Adrenal gland (tissue), 12 donors: ENCODE measurements around the gene PINK1. TPM values are rescaled to one million over a fixed set of nuclear protein-coding genes. Genes with fewer than 3 reads are reported as not detected.

Experiments used
- DNase-seq, 7 donors: peaks; one replicate each; pipeline ENCODE4 v3.0.0-alpha.2; 2019 to 2020
- H3K27ac ChIP-seq, 5 donors: fragments of 200-600 bp; sonication (generic) in 4 of 5; 1 replicate in 3 of 5; 2 replicates in 2 of 5; pipeline versions ENCODE4 v1.5.1 to v1.8.0; 2016 to 2020; ENCODE audit warnings: mild to moderate bottlenecking in 1 of 5
- H3K27me3 ChIP-seq: fragments of 200-600 bp; 2 replicates; pipeline ENCODE4 v1.8.0; 2021
- H3K36me3 ChIP-seq, 2 donors: fragments of 200-600 bp; replicated peaks in 1 of 2; 1 replicate in 1 of 2; 2 replicates in 1 of 2; pipeline versions ENCODE4 v1.5.1 to v1.8.0; 2018 to 2022
- H3K4me1 ChIP-seq, 2 donors: fragments of 200-600 bp; replicated peaks in 1 of 2; 1 replicate in 1 of 2; 2 replicates in 1 of 2; pipeline versions ENCODE4 v1.5.1 to v1.8.0; 2018 to 2021
- H3K4me3 ChIP-seq, 4 donors: fragments of 200-600 bp; sonication (generic) in 3 of 4; one replicate each; pipeline ENCODE4 v1.5.1; 2016 to 2018
- H3K9me3 ChIP-seq, 3 donors: fragments of 200-600 bp; sonication (generic) in 1 of 3; replicated peaks in 1 of 3; 1 replicate in 2 of 3; 2 replicates in 1 of 3; pipeline versions ENCODE4 v1.5.1 to v1.8.0; 2016 to 2021
- POLR2A ChIP-seq, 2 donors: fragments of 450-650 bp; IDR thresholded peaks; one replicate each; pipeline ENCODE4 v1.6.1; 2017; ENCODE audit warnings: antibody characterized with exemption in 2 of 2, mild to moderate bottlenecking in 2 of 2, moderate library complexity in 1 of 2
- WGBS, 4 donors: extraction: QIAGEN DNeasy Blood & Tissue Kit in 2 of 4; methylation state at CpG; one replicate each; pipeline versions ENCODE4 v1.1.5 to v1.1.7; 2013 to 2017; 5-methylcytosine and 5-hydroxymethylcytosine counted together
- intact Hi-C, 2 donors: fragments of 100-400 bp; cut with DNase I; formaldehyde crosslinking; loops; one replicate each; pipeline versions ENCODE4 v1.14.1 to v1.15.0; 2022 to 2023
- polyA plus RNA-seq, 3 donors: library from polyadenylated mRNA; stranded (reverse); fragments of 200-250 nt in 2 of 3; fragments of 350-450 nt in 1 of 3; fragmentation: Illumina TruSeq in 1 of 3; extraction: RNeasy Lipid Tissue Mini Kit (QIAGEN cat#74804) in 1 of 3; gene quantifications; one replicate each; pipeline ENCODE4 v1.2.3, GENCODE V29; 2013 to 2014
- total RNA-seq, 9 donors: library from RNA; depleted of rRNA in 4 of 9; stranded (reverse); fragments of >200 nt in 4 of 9; fragments of 120-200 nt in 1 of 9; fragmentation: NEBNext Ultra II Directional in 1 of 9; extraction: Animal tissue kit (Norgen Biotek cat#: 25700) in 1 of 9; gene quantifications; one replicate each; pipeline versions ENCODE4 v1.1.0 to v1.2.4, GENCODE V29; 2013 to 2023
- TF ChIP-seq, protein P1 (sequence below), 6 experiments: fragments of 450-650 bp in 4 of 6; fragments of 200-600 bp in 2 of 6; sonication (generic) in 1 of 6; IDR thresholded peaks; 1 replicate in 5 of 6; 2 replicates in 1 of 6; pipeline versions ENCODE4 v1.5.1 to v1.8.0; 2016 to 2021; ENCODE audit warnings: antibody characterized with exemption in 6 of 6, mild to moderate bottlenecking in 2 of 6, moderate library complexity in 1 of 6
- donor health status: healthy with polysubstance abuse.
- donor health status: Bipolar disorder and iron deficiency.
- donor health status: DM: yes; HTN: yes; CAD: no.
- donor health status: DM: no; HTN: no; CAD: no.
- donor health status: DM: no; HTN: no; CAD: no.
- donor health status: DM: yes; HTN: yes; CAD: no.

The PINK1 gene
- total and polyA plus RNA-seq, 12 donors, result 98.4 to 586 (median 257) TPM

DNA sequence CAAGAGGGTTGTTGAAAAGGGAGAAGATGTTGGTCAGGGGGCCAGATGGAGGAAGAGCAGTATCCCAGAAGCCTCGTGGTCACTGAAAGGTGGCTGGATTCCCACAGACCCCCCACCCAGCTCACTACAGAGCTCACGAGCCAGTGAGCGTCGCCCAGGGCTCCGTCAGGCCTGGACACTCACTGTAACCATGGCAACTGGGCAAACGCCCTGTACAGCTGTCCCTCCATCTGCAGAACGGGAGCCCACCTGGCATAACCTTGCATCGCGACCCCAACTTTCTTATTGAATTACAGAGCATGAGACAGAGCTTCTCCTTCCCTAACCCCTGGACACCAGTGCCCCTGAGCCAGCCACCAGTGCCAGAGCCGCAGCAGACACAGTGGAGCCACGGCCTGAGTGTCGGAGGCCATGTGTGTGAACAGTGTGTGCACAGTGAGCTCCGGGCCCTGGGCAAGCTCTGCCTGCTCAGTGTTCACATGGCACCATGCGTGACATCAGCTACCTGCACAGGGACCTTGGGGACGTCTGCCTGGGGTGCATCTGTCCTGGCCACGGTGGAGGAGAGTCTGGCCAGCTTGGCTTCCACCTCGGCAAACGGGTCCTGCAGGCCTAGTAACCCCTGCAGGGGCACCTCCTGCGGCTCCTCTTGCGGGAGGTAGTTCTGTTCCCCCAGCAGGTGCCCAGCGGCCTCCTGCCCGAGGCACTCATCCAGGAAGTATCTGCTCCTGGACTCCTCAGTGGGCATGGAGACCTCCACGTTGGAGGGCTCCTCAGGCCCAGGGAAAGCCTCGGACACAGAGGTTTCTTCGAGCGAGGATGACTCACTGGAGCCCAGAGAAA, 53.8 kb downstream of the PINK1 start:
- no peak overlapping the region for H3K27ac ChIP-seq
- H3K27me3 ChIP-seq, result no peaks in the 10 kb centered on the region
- no peak for DNase-seq
- no peaks in the 10 kb centered on the region for H3K36me3 ChIP-seq
- intact Hi-C loops, result no loop called here
- 91 to 92% (median 92%) methylated on average over 13 to 26 of the region's 26 CpGs for WGBS, 4 donors
- no peaks in the 10 kb centered on the region for H3K9me3 ChIP-seq
- no peak overlapping the region for H3K4me3 ChIP-seq
- TF ChIP-seq, protein P1, sequence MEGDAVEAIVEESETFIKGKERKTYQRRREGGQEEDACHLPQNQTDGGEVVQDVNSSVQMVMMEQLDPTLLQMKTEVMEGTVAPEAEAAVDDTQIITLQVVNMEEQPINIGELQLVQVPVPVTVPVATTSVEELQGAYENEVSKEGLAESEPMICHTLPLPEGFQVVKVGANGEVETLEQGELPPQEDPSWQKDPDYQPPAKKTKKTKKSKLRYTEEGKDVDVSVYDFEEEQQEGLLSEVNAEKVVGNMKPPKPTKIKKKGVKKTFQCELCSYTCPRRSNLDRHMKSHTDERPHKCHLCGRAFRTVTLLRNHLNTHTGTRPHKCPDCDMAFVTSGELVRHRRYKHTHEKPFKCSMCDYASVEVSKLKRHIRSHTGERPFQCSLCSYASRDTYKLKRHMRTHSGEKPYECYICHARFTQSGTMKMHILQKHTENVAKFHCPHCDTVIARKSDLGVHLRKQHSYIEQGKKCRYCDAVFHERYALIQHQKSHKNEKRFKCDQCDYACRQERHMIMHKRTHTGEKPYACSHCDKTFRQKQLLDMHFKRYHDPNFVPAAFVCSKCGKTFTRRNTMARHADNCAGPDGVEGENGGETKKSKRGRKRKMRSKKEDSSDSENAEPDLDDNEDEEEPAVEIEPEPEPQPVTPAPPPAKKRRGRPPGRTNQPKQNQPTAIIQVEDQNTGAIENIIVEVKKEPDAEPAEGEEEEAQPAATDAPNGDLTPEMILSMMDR (IDR thresholded peaks at IDR 0.05), result no peak
- no peak for TF ChIP-seq POLR2A (IDR thresholded peaks at IDR 0.05)
- peaks cover 19 to 30% of the 10 kb centered on the region in 2 donors for H3K4me1 ChIP-seq

DNA sequence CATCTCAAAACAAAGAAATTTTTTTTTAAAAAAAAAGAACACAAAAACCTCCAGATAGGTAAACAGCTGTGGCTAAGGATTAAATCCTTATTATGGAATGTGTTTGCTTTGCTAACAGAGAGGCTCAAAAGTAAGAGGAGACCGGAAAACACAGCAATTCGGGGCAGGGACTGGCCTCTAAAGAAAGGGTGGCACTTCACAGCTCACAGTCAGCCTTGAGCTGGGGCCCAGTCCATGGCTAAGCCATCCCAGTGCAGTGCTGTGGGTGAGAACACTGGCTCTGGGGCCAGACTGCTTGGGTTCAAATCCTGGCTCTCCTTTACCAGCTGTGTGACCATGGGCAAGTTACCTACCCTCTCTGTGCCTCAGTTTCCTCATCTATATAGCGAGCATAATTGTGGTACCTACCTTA, 56.4 kb downstream of the PINK1 start:
- intact Hi-C loops, result no loop called here
- TF ChIP-seq POLR2A (IDR thresholded peaks at IDR 0.05), result no peak
- TF ChIP-seq, protein P1 (IDR thresholded peaks at IDR 0.05), result no peak
- Histone ChIP-seq H3K9me3 (no peaks in the 10 kb centered on the region), H3K4me3 (no peak overlapping the region), H3K27ac (no peak overlapping the region), H3K27me3 (no peaks in the 10 kb centered on the region), H3K36me3 (no peaks in the 10 kb centered on the region), H3K4me1 (peaks cover 10% of the 10 kb centered on the region in 2 donors)
- DNase-seq, result no peak
- 48 to 79% (median 72%) methylated on average over 2 to 3 of the region's 3 CpGs for WGBS, 4 donors

DNA sequence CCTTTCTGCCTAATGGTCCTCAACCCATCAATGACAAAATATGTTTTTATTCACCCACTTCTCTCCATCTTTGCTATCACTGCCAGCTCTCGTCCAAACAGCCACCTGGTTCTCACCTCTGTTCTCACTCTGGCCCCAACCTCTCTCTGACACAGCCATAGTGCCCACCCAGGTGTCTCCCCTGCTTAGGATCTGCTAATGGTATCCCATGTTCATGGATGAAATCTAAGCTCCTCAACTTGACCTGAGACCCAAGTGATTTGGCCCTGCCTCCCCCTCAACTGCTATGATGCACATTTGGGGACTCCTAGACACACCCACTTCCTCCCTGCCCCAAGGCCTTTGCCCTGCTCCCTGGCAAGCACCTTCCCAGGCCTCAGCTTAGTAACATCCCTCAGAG, 58.6 kb downstream of the PINK1 start:
- intact Hi-C loops, result no loop called here
- Histone ChIP-seq H3K4me3 (no peak overlapping the region), H3K36me3 (no peaks in the 10 kb centered on the region), H3K27me3 (no peaks in the 10 kb centered on the region), H3K4me1 (peaks cover 0 to 2% of the 10 kb centered on the region in 2 donors), H3K27ac (no peak overlapping the region), H3K9me3 (no peaks in the 10 kb centered on the region)
- no peak for DNase-seq
- 90 to 100% (median 93%) methylated on average over 1 of the region's 1 CpG for WGBS, 4 donors
- TF ChIP-seq, protein P1 (IDR thresholded peaks at IDR 0.05), result no peak
- no peak for TF ChIP-seq POLR2A (IDR thresholded peaks at IDR 0.05)

DNA sequence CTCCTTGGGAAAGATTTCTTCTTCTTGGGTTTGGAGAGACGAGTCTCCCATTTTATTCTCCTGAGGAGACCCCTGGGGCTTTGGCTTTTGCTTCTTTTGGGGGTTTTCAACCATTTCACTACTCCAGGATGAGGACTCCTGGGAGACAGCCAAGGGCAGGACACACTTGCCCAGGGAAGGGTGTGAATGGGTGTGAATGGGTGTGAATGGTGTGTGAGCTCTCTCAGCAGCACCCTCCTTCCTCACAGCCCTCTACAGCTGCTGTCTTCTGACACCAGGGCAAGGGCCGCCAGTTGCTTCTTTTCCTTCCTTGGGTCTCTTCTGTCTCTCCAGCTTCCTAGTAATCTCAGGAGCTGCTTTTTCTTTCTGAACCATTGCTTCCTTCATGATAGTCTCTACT, 60.4 kb downstream of the PINK1 start:
- Histone ChIP-seq H3K4me1 (peaks cover 0 to 5% of the 10 kb centered on the region in 2 donors), H3K27ac (no peak overlapping the region), H3K27me3 (no peaks in the 10 kb centered on the region), H3K9me3 (no peaks in the 10 kb centered on the region), H3K36me3 (no peaks in the 10 kb centered on the region), H3K4me3 (no peak overlapping the region)
- TF ChIP-seq, protein P1 (IDR thresholded peaks at IDR 0.05), result no peak
- TF ChIP-seq POLR2A (IDR thresholded peaks at IDR 0.05), result no peak
- 78 to 90% (median 83%) methylated on average over 2 of the region's 2 CpGs for WGBS, 4 donors
- intact Hi-C loops, result no loop called here
- DNase-seq, result no peak
